Measurements from ENCODE around the gene MBP.
A peak's percentile ranks its signal among the peaks of the same experiment; 100 is the strongest.

Gene MBP

DNA sequence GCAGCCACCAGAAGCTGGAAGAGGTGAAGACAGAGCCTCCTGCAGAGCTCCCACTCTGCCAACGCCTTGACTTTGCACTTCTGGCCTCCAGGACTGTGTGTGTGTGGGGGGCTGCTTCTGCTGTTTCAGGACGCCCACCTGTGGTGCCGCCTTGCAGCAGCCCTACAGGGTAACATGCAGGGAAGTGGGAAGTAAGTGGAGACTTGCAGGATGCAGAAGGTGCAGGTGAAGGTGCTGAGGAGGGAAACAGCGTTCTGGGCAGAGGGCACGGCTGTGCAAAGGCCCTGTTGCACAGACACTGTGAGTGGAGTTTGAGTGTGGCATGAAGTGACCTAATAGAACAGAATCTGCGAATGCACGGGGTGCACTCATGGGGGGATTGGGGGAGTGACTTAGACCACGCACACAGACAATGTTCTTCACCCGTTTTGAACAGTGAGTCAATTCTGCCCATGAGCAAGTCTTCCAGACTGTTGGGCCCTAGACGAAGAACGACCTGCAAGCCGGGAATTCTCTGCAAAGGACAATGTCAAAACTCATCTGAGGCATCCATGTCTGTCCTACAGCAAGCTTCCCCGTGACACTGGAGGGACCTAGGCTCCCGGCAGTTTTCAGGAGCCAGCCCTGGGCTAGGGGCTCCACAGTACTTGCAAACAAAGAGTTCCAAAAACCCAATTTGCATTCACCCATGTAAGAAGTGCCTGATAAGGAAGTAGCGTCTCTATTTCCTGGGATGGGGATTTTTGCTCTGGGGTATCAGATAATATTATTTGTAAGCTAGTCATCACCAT, 19.0 kb downstream of the MBP start:
- no peak for DNase-seq

DNA sequence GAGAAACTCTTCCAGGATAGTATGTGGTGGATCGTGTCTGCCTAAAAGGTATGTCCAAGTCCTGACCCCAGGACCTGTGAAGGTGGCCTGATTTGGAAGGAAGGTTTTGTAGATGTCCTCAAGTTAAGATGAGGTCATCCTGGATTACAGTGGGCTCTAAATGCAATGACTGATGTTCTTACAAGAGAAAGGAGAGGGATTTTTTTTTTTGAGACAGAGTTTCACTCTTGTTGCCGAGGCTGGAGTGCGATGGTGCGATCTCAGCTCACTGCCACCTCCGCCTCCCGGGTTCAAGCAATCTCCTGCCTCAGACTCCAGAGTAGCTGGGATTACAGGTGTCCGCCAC, 19.9 kb downstream of the MBP start:
- no peak for DNase-seq

DNA sequence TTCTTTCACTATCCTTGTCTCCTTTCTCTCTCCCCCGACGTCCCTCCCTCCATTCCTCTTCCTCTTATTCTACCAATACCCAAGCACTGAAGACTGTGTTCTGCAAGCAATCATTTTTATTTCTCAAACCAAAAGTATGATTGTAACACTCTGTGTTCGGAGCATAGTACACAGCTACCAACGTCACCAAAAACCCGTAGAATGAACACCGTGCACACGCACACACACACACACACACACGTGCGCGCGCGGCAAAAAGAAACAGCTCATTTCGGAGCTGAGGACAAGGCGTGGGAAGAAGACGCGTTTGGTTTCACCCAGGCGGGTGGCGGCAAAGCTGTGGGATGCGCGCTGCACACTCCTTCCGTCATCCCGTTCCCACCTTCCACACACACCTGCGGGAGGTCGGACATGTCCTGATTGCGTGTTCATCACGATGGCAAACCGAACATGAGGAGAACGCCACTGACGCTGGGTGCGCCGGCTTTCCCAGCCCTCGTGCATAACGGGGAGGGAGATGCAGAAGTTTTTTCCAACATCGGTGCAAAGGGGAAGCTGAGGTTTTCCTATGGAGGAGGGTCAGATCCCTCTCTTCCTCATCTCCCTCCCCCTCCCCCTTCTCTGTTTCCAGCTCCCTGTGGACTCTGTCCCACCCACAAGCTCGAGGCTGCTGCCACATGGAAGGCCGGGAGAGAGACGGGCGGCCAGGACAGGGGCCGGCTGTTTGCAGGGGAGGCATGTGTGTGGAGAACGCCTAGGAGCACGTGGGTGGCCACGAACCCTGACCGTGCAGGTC, 20.4 kb downstream of the MBP start:
- DNase-seq: no peak

- no peak for DNase-seq
Observed at GRCh38 chr18:77111449-77111848, 21.1 kb downstream of the MBP start.

- DNase-seq: no peak
Observed at GRCh38 chr18:77110936-77111335, 21.6 kb downstream of the MBP start.

DNA sequence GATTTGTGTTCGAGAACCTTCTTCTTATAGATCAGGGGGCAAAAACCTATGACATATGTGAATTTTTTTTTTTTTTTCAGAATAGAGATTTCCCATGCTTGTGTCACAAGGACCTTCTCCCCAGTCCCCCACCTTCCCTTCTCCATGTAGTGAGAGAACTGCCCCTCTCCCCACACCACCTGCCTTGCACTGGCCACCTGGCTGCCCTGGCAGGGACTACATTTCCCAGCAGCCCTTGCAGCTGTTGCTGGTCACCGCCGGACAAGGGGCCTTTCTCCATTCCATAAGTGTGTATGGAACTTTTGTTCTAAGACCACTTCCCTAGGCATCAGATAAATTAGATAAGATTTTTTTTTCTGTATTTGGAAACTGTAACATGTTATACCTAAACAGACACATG, 22.2 kb downstream of the MBP start:
- DNase-seq: no peak

DNA sequence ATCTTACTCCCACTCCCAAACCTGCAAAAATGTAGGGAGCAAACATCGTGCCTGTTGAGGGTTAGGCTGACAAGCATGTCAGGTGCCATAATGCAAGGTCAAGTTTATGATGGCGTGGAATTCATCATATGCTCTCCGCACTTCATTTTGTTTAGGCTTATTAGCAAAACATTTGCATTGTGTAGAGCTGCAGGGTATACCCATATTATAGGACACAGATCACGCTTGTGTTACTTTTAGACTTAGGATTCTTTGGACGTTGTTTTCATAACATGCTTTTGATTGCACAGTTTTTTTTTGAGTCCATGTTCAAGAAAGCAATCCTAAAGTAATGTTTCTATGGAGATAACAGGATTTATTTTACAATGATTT, 22.9 kb downstream of the MBP start:
- no peak for DNase-seq

GRCh38 chr18:77108821-77109647, 23.5 kb downstream of the MBP start:
- no peak for DNase-seq

DNA sequence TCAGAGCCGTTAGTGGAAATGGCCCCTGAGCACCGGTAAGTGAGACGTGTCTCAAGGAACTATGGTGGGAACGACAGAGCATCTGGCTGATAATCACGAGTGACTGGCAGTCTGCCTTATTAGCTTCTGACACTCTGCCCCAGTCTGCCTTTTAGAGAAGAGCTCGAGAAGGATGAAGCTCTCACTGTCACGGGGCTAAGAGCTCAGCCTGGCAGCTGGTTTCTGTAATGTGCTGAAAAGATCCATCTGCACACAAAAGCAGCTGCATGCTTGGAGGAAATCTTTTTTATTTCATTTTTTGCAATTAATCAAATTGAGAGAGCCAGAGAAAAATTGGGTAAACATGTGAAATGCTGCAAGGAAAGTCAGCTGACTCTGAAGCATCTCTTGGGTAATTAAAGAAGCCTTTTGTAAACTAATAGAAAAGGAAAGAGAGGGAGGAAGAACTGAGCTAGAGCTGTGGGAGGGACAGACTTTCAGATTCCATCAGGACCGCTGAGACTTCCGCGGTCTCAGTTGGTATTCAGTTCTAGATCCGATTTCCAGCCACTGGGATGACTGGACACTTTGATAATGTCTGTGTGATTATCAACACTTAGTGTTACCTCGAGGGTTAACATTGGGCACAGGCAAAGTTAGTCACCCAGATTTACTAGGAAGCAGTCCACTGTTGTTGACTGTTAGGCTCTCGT, 24.4 kb downstream of the MBP start:
- DNase-seq: peak; percentile 15

GRCh38 chr18:77107292-77107691, 25.3 kb downstream of the MBP start:
- no peak for DNase-seq

- no peak for DNase-seq
Observed at GRCh38 chr18:77106331-77106730, 26.3 kb downstream of the MBP start.

GRCh38 chr18:77105680-77106079, 26.9 kb downstream of the MBP start:
- DNase-seq: no peak

DNA sequence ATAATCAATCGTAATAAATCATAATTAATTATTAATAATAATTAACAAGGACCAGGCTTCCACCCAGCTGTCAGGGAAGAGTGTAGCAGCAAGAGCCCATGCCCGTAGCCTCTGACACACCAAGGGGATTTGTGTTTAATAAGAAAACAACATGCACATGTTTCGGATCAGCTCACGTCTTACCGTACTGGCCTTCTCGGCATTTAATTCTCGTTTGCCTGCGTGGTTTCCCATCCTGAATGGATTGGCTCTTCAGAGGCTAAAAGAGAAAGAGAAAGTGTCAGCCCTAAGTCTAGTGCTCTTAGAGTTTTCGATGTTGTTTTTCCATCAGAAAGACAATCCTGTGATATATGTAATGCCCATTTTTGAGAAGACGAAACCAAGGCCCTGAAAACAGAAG, 27.6 kb downstream of the MBP start:
- no peak for DNase-seq

DNA sequence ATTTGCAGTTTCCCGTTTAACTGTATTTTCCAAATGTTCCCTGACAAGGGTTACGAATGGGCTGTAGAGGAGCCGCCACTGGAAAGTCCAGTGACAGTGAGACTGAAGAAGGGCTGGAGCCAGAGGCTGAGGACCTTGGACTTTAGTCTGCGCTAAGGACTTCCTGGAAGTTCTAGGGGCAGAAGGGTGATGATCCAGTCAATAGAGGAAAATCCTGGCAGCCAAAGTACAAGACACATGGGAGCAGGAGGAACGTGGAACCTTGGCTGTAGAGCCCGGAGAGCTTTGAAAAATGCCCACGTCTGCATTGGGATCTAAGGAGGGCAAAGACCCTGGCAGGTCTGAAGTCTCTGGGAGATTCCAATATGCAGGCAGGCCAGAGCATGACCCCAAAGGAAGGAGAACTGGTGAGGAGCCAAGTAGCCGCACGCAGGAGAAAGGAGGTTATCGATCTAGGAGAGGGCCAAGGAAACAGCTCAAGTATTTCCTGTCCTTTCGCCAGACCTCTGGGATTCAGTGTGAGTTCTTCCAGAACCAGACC, 28.5 kb downstream of the MBP start:
- DNase-seq: no peak

- no peak for DNase-seq
Observed at GRCh38 chr18:77103187-77103850, 29.3 kb downstream of the MBP start.

- peak; percentile 68 for DNase-seq
Observed at GRCh38 chr18:77102259-77103040, 30.1 kb downstream of the MBP start.

GRCh38 chr18:77101410-77102258, 30.9 kb downstream of the MBP start:
- peak; percentile 83 for DNase-seq

DNA sequence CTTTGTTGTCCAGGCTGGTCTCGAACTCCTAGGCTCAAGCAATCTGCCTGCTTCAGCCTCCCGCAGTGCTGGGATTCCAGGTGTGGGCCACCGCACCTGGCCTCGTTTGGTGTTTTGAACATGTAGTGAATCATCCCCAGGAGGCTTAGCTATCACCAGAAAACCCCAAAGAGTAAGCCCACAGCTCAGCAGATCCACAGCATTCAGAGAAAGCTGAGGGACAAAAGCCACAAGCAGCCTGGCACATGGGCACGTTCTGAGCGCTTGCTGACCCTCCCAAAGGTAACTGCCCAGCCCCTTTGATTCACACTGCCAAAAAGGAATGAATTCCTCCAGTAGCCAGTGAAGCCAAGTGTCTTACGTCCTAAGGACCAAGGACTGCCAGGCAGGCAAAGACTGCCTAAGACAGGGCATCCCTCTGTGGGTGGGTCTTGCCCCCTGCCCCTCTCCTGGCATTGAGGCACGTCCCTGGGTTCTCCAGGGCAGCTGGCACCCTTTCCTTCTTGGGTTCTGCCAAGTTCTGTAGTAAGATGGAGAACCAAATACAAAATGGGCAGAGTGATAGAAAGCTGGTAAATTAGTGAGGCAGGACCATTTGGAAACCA, 31.7 kb downstream of the MBP start:
- DNase-seq: no peak

DNA sequence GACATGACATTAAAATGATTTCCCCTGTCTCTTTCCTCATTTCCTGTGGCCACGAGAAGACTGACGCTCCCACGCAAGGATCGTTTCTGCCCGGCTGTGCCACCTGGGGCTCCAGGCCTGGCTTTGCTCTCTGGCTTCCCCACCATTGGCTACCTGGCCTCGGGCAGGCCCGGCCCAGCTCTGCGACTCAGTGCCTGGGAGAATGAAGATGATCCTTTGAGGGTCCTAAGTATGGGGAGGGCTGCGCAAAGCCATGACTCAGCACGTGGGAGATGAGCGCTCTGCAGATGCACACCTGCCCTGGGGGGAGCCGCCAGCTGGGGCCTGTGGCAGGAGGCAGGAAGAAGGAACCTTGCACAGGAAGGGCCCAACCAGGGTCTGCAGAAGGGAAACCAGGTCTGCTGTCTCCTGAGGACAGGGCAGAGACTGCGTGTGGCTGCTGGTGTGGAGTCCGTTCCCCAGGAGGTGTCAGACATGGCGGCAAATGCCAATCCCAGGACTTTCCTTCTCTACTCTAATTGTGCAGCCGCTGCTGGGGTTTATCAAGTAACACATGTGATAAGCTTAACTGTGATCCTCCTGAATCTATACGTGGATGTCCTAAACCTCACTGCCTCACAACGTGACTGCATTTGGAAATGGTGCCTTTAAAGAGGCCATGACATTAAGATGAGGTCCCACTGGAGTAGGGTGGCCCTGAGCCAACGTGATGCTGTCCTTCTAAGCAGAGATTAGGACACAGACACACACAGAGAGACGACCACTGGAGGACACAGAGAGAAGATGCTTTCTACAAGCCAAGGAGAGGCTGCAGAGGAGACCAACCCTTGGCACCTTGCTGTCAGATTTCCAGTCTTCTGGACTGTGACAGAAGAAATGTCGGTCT, 32.9 kb downstream of the MBP start:
- DNase-seq: no peak

Measured in amniotic stem cell (primary cell).